ENCODE data around the gene TOP2A. TPM values are rescaled to one million over a fixed set of nuclear protein-coding genes. Genes with fewer than 3 reads are reported as not detected.

TOP2A gene
- total and polyA plus RNA-seq, 9 of the 15 experiments (the other 6 are each of a cell fraction or from before 2014, with no cell fraction given): 133 to 347 (median 259) TPM

DNA sequence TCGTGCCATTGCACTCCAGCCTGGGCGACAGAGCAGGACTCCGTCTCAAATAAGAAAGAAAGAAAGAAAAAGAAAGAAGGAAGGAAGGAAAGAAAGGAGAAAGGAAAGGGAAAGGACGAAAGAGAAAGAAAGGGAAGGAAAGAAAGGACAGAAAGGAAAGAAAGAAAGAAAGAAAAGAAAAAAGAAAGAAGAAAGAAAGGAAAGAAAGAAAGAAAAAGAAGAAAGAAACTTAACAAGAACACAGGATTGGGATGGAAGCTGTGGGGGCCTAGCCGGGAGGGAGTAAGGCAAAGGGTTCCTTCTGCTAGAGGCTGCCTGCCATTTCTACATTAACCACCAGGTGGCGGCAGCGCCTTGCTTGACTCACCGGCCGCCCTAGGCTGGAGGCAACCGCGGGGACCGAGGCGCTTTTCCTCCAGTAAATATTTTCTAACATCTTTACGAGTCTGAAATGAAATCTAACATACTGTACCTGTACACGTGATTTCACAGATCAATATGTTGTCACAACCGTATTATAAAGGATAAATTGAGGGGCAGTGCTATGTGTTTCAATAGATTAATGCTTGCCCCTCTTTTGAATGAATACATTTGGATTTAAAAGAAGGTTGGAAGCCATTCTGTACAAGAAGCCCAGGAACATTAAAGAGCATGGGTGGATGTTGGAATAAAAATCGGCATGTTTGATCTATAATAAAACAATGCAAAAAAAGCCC, 59.2 kb downstream of the TOP2A start (continued):
- TF ChIP-seq, protein P1, sequence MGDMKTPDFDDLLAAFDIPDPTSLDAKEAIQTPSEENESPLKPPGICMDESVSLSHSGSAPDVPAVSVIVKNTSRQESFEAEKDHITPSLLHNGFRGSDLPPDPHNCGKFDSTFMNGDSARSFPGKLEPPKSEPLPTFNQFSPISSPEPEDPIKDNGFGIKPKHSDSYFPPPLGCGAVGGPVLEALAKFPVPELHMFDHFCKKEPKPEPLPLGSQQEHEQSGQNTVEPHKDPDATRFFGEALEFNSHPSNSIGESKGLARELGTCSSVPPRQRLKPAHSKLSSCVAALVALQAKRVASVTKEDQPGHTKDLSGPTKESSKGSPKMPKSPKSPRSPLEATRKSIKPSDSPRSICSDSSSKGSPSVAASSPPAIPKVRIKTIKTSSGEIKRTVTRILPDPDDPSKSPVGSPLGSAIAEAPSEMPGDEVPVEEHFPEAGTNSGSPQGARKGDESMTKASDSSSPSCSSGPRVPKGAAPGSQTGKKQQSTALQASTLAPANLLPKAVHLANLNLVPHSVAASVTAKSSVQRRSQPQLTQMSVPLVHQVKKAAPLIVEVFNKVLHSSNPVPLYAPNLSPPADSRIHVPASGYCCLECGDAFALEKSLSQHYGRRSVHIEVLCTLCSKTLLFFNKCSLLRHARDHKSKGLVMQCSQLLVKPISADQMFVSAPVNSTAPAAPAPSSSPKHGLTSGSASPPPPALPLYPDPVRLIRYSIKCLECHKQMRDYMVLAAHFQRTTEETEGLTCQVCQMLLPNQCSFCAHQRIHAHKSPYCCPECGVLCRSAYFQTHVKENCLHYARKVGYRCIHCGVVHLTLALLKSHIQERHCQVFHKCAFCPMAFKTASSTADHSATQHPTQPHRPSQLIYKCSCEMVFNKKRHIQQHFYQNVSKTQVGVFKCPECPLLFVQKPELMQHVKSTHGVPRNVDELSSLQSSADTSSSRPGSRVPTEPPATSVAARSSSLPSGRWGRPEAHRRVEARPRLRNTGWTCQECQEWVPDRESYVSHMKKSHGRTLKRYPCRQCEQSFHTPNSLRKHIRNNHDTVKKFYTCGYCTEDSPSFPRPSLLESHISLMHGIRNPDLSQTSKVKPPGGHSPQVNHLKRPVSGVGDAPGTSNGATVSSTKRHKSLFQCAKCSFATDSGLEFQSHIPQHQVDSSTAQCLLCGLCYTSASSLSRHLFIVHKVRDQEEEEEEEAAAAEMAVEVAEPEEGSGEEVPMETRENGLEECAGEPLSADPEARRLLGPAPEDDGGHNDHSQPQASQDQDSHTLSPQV (IDR thresholded peaks at IDR 0.05): peak; percentile 49
- TF ChIP-seq, protein P2, sequence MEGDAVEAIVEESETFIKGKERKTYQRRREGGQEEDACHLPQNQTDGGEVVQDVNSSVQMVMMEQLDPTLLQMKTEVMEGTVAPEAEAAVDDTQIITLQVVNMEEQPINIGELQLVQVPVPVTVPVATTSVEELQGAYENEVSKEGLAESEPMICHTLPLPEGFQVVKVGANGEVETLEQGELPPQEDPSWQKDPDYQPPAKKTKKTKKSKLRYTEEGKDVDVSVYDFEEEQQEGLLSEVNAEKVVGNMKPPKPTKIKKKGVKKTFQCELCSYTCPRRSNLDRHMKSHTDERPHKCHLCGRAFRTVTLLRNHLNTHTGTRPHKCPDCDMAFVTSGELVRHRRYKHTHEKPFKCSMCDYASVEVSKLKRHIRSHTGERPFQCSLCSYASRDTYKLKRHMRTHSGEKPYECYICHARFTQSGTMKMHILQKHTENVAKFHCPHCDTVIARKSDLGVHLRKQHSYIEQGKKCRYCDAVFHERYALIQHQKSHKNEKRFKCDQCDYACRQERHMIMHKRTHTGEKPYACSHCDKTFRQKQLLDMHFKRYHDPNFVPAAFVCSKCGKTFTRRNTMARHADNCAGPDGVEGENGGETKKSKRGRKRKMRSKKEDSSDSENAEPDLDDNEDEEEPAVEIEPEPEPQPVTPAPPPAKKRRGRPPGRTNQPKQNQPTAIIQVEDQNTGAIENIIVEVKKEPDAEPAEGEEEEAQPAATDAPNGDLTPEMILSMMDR (IDR thresholded peaks at IDR 0.05 in 2 of 3, conservative IDR thresholded peaks at IDR 0.05 in 1 of 3; ENCODE audit: insufficient read depth in 2 of 3, low read depth in 1 of 3, low read length in 3 of 3): peak; percentile 94 to 96 (median 95)
- TF ChIP-seq RBM25 (IDR thresholded peaks at IDR 0.05; ENCODE audit: low read depth, low read length, severe bottlenecking) (no peak), SUPT5H (IDR thresholded peaks at IDR 0.05) (no peak), ZKSCAN1 (IDR thresholded peaks at IDR 0.05; ENCODE audit: low read depth, low read length) (no peak), EP400 (IDR thresholded peaks at IDR 0.05) (0 out of 2 replicates have a peak, but pooled peaks have one; percentile 31), LARP7 (IDR thresholded peaks at IDR 0.05) (peak; percentile 98), ZNF280A (IDR thresholded peaks at IDR 0.05; ENCODE audit: low read depth, partially characterized antibody) (peak; percentile 15), ZNF121 (CRISPR knock-in tag; conservative IDR thresholded peaks at IDR 0.05) (no peak), ZBTB17 (CRISPR knock-in tag; IDR thresholded peaks at IDR 0.05) (no peak), CBX1 (IDR thresholded peaks at IDR 0.05; ENCODE audit: low read depth) (no peak), TGIF2 (CRISPR knock-in tag; IDR thresholded peaks at IDR 0.05) (no peak), ZNF3 (CRISPR knock-in tag; IDR thresholded peaks at IDR 0.05) (no peak), FOXK2 (conservative IDR thresholded peaks at IDR 0.05 in 1 of 2, IDR thresholded peaks at IDR 0.05 in 1 of 2; ENCODE audit: low read depth in 2 of 2) (no peak), ZNF280B (CRISPR knock-in tag; IDR thresholded peaks at IDR 0.05) (no peak)
- TF ChIP-seq, protein P3, sequence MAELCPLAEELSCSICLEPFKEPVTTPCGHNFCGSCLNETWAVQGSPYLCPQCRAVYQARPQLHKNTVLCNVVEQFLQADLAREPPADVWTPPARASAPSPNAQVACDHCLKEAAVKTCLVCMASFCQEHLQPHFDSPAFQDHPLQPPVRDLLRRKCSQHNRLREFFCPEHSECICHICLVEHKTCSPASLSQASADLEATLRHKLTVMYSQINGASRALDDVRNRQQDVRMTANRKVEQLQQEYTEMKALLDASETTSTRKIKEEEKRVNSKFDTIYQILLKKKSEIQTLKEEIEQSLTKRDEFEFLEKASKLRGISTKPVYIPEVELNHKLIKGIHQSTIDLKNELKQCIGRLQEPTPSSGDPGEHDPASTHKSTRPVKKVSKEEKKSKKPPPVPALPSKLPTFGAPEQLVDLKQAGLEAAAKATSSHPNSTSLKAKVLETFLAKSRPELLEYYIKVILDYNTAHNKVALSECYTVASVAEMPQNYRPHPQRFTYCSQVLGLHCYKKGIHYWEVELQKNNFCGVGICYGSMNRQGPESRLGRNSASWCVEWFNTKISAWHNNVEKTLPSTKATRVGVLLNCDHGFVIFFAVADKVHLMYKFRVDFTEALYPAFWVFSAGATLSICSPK (IDR thresholded peaks at IDR 0.05; ENCODE audit: borderline replicate concordance): peak; percentile 80; the same call in 1 of the 2 replicates
